PFSK-1 (cell line): ENCODE results near the gene PLS1.

Source experiments
- FOXP2 ChIP-seq: optimal IDR thresholded peaks from 2 replicates; pipeline ENCODE3; 2011; ENCODE audit warnings: borderline replicate concordance, control low read depth, inconsistent platforms; ENCODE audit not compliant: insufficient read depth; ENCODE audit errors: extremely low read length, extremely low read depth
- POLR2AphosphoS5 ChIP-seq: IDR thresholded peaks from 2 replicates; pipeline ENCODE4 v1.6.1; 2012; ENCODE audit warnings: low read depth, mild to moderate bottlenecking, control low read depth, low read length, moderate library complexity
- TAF1 ChIP-seq: IDR thresholded peaks from 2 replicates; pipeline ENCODE4 v1.6.1; 2012; ENCODE audit warnings: low read length, control low read depth, borderline replicate concordance; ENCODE audit not compliant: insufficient read depth

DNA sequence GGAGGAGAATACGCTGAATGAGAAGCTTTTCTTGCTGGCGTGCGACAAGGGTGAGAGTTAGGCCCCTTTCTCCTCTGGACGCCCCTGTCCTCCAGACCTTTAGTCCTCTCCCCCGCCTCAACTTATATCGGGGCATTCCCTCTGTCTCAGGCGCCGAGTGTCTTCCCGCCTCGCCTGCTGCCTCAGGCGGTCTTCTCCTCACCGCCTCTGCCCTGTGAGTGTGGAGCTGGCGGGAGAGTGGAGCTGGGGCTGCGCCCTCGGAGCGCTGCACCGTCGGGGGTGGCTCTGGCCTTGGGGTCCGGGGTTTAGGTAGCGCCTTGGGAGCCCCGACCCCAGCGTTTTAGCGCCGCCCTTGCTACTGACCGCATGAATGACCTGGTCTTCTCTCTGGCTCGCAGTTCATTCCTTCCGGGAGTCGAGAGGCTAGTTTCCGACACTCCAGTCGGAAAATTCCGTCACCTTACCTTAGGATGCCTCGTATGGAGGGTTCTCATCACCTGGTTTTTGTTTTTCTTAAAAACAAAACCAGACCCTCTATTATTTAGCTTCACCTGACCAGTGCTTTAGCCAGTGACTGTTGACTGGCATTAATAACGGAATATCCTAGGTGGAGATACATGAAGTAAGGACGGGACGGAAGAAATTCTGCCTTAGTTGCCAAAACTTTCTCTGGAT is 128.6 kb downstream of the PLS1 start:
- TF ChIP-seq TAF1 (0 out of 2 replicates have a peak, but pooled peaks have one; percentile 37), POLR2AphosphoS5 (no peak), FOXP2 (no peak)
